Effector CD4-positive, alpha-beta T cell (primary cell): ENCODE results near the gene PTPRD.

Experiments used
- DNase-seq: peaks from one replicate; pipeline ENCODE4 v3.0.0-alpha.2; 2020

PTPRD gene

GRCh38 chr9:9847750-9848149 lies 765.1 kb downstream of the PTPRD start:
- DNase-seq: no peak

GRCh38 chr9:9846557-9846956 lies 766.2 kb downstream of the PTPRD start:
- no peak for DNase-seq

DNA sequence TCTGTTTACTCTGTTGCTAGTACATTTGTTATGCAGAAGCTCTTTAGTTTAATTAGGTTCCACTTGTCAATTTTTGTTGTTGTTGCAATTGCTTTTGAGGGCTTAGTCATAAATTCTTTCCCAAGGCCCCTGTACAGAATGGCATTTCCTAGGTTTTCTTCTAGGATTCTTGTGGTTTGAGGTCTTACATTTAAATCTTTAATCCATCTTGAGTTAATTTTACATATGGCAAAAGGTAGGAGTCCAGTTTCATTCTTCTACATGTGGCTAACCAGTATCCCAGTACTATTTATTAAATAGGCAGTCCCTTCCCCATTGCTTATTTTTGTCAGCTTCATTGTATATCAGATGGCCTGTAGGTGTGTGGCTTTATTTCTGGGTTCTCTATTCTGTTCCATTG lies 792.4 kb downstream of the PTPRD start:
- DNase-seq: no peak

- DNase-seq: no peak
Measured at GRCh38 chr9:9819886-9820285, 792.9 kb downstream of the PTPRD start.

DNA sequence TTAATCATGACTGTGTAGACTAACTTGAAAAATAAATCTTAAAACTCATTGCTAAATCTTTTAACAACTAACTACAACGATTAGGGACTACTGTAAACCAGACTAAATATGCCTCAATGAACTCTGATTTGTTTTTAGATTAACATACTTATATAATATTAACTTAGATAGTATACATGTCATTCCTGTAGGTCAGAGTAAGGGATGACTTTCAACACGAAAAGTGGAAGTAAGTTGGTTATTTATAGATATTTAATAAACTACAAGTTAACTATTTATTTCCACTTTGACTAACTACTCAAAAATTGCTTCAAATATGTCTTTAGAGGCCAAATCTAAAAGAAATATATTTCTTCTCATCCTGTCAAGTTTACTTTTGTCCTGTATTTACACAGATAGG lies 795.6 kb downstream of the PTPRD start:
- DNase-seq: no peak

DNA sequence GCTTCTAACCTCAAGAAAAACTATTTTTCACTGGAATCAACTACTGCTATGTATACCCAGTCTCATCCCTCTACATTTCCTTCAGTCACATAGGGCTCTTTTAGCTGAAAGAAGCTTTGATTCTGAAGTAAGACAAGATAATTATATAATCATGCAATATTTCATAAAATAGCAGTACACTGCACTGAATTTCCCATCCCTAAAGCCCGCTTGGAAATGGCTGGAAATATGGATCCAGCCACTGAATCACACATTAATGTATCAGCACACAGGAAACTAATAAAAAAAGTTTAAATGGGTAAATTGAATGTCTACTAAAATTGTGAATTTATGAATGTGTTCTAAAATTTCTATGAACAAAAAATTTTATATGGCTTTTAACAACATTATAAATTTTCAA lies 808.7 kb downstream of the PTPRD start:
- no peak for DNase-seq

- DNase-seq: no peak
Measured at GRCh38 chr9:9799287-9799686, 813.5 kb downstream of the PTPRD start.

- DNase-seq: no peak
Measured at GRCh38 chr9:9792144-9792857, 820.5 kb downstream of the PTPRD start.

- DNase-seq: no peak
Measured at GRCh38 chr9:9791611-9792010, 821.2 kb downstream of the PTPRD start.

- DNase-seq: no peak
Measured at GRCh38 chr9:9790216-9790872, 822.5 kb downstream of the PTPRD start.

- no peak for DNase-seq
Measured at GRCh38 chr9:9783711-9784110, 829.1 kb downstream of the PTPRD start.

DNA sequence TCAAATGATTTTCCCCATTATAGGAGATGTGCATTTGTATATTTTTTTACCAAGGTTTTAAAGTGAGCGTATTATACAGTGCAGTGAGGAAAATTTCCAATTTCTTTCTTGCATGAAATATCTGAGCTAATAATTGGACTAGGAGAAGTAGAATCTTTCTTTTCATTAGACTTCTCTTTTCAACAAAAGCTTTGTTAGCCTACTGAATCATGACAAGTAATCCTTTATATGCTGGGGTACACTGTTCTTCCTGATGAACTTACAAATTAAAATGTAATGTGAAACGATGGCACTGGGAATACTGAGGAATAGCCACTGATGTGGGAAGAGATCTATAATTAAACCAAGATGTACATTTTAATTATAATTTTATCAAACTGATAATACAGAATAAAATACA lies 829.6 kb downstream of the PTPRD start:
- DNase-seq: no peak

GRCh38 chr9:9778293-9778692 lies 834.5 kb downstream of the PTPRD start:
- no peak for DNase-seq

- DNase-seq: no peak
Measured at GRCh38 chr9:9774471-9774870, 838.3 kb downstream of the PTPRD start.

DNA sequence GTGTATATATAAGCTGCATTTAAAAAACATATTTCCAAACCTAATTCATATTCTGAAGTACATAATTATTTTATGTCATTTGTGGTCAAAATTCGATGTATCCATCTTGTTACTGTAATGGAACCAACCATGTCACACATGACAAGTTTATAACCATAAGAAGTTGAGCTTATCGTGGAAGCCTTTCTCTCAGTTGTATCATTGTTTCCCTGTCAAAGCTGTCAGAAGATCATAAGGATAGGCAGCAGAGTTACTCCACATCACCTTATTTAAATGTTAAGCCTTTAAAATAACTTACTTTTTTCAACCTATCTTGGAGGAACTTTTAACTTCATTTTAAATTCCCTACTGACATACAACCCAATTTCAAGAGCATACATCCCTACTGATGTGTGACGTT lies 841.5 kb downstream of the PTPRD start:
- no peak for DNase-seq

GRCh38 chr9:9764821-9765220 lies 848.0 kb downstream of the PTPRD start:
- DNase-seq: no peak

DNA sequence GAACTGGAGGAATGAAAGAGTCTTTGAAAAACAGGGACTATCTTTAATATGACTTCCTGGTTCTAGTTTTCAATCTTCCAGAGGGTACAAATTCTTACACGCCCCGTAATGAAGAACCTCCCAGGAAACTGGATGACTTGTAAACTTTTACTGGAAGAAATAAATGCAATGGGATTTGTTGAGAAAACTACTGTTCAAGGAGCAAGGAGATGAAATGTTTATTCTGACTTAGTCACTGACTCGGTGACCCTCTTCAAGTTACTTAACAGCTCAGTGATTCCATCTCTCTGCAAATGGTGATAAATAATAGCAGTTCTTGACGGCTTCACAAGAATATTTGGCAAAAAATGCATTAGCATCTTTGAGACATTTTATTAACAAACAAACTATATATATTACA lies 858.6 kb downstream of the PTPRD start:
- no peak for DNase-seq

DNA sequence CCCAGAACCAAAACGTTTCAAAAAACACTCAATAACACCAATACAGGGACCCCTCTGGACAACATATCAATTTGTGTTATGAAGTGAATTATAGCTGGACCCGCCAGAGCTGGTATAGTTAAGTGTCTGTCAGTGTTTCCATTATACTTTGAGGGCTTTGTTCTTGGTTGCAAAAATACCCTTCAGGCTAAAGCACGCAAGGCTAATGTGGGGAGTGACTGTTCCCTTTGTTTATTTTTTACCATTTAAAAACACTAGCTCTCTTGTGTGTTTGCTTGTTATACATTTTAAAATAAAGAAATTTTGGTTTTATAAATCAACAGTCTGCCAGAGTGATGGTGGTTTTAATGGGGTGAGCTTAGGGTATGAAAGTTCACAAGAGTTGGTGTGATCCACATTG lies 859.5 kb downstream of the PTPRD start:
- DNase-seq: no peak

DNA sequence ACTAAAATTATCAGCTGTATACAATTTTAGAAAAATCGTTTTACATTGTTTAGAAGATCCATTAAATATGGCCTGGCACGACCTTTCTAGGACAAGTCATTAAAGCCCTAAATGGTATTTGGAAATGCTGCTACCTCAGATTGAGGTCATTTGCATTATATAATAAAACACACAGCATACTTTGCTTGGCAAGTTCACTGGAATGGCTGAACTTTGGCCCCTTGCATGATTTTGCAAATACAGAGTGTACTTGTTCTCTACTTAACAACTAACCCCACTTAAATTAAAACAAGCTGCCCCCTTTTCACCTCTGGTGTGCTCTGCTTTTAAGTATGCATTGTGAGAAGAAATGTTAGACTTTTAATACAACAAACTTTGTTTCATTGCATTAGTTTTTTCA lies 860.1 kb downstream of the PTPRD start:
- DNase-seq: no peak

DNA sequence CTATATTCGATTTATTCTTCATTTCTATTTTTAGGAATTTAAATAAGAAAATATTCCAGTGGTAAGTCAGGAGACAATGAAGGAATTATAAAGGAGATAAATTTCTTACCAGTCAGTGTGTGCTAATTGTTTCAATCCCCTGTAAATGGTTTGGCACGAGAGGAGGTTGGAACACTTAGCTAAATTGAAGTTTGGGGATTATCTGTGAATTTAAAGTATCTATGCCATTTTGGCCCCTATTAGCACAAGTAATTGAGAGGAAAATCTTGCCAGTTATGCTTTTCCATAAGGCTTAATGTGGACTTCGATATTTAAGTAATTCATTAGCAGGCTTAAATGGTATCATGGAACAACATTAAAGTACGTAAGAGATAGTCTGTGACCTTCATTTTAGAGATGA lies 860.8 kb downstream of the PTPRD start:
- DNase-seq: no peak

DNA sequence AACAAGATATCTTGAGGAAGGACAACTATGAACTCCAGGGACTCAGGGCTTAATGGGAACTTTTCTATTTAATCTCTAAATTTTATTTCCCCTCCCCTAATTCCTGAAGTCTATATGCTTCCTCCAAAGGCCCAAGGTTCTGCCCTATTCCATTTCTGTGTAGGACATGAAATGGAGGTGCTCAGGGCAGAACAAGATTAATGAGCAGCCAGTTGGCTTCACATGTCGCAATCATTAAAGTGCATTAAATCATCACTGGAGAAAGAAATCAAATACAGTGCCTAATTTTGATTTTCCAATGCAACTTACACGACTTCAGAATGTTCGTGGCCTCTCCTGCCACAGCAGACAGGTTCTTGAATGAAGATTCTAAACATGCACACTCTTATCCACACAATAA lies 862.1 kb downstream of the PTPRD start:
- DNase-seq: no peak

DNA sequence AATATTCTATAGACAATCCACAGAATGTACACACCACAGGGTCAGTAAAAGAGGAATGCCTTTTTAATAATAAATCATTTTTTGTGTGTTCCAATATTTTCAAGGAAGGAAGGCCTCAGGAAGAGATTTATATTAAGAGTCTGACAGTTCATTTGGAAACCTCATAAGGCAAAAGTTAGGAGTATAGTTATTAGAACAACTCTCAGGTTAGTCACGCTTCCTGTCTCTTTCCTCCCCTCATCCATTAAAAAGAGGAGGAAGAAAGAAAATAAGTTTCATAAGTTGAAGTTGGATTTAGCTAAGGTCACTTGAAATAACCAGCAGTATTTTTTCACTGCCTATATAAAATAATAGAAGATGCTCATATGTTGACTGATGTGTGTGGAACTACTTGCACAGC lies 863.2 kb downstream of the PTPRD start:
- no peak for DNase-seq

- DNase-seq: no peak
Measured at GRCh38 chr9:9747787-9748186, 865.0 kb downstream of the PTPRD start.

DNA sequence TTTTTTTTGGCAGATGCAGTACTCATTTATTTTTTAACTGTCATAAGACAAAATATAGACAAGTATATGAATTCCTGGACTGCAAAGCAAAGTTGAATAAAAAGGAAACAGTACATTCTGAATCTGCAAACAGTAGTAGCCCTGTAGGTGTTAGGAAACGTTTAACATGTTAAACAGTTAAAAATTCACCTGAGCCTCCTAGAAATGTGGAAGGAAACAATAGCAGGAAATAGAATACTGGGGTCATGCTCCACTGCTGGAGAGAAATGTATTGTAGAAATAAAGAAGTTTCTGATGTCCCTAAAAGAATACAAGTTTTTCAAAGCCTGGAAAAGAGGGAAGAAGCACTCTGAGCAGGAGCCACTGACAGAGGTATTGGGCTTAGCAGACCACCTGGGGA lies 866.0 kb downstream of the PTPRD start:
- no peak for DNase-seq

- no peak for DNase-seq
Measured at GRCh38 chr9:9743822-9744221, 869.0 kb downstream of the PTPRD start.
